ENCODE results near the gene KDM3B.

- TF ChIP-seq CTCF (IDR thresholded peaks at IDR 0.05; ENCODE audit: borderline replicate concordance, extremely low read depth, low read length, poor library complexity, severe bottlenecking) (no peak), EZH2 (IDR thresholded peaks at IDR 0.05; ENCODE audit: borderline replicate concordance, low read depth, low read length, severe bottlenecking) (no peak)
These were observed 92.5 kb downstream of the KDM3B start for GRCh38 chr5:138444774-138445546.
